Hematopoietic multipotent progenitor cell treated with erythropoietin and hydrocortisone succinate and interleukin-3 and kit ligand, for 8 days (in vitro differentiated cells): ENCODE results near the gene NOXA1.
A peak's percentile ranks its signal among the peaks of the same experiment; 100 is the strongest.

Source experiments
- DNase-seq: peaks from one replicate; pipeline ENCODE4 v3.0.0-alpha.2; 2015

NOXA1 gene

GRCh38 chr9:137455359-137455991, 32.3 kb downstream of the NOXA1 start:
- no peak for DNase-seq

DNA sequence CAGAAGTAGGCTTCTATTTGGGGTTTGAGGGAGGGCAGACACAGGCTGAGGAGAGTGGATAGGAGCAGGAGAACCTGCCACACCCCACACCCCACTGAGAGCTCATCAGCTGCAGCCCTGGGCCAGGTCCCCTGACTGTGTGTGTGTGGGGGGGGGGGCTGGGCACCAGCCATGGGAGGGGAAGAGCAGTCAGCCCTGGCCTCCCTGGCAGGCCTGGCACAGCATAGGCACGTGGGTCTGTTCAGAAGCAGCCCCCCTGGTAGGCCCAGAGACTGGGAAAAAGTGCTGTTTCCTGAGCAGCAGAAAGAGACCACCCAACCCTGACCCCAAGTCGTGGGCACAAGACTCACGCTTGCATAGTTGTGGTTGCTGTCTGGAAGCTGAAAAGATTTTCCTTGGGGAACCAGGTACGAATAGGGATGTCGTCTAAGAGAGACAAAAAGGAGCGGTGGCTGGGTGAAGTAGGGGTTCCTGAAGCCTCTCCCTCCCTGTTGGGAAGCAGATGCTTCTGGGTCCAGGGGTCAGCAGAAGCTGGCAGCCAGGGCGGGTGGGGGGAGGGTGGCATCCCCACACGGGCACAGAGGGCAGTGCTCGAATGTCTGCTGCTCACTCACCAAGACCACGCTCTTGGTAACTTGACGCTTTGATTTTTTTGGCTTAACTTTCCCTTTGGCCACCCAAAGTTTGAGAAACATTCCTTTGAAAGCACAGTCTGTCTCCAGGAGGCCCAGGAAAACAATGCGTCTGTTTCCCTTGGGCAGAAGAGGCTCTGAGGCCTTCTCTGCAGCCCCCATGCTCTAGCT, 33.1 kb downstream of the NOXA1 start:
- no peak for DNase-seq

DNA sequence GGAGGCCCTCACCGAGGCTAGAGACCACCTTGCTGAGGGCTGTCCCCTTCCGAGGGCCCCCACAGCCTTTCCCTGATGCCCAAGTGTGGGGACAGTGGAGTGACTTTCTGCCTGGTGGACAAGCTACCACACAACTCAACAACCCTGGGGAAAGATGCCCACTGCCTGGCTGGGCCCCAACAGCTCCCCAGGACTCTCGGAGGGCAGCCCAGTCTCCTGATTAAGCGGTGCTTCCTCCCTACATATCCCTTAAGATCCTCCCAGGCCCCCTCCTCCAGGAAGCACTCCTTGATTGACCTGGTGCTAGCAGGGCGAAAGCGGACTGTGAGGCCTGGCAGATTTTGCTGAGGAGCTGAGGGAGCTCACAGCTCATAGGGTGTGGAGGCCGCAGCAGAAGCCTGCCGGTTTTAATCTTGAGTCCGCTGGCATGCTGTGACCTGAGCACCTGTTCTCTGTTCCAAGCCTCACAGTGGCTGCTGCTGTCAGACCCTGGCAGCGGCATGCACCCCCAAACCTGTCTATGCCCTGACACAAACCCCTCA, 33.7 kb downstream of the NOXA1 start:
- DNase-seq, result no peak

DNA sequence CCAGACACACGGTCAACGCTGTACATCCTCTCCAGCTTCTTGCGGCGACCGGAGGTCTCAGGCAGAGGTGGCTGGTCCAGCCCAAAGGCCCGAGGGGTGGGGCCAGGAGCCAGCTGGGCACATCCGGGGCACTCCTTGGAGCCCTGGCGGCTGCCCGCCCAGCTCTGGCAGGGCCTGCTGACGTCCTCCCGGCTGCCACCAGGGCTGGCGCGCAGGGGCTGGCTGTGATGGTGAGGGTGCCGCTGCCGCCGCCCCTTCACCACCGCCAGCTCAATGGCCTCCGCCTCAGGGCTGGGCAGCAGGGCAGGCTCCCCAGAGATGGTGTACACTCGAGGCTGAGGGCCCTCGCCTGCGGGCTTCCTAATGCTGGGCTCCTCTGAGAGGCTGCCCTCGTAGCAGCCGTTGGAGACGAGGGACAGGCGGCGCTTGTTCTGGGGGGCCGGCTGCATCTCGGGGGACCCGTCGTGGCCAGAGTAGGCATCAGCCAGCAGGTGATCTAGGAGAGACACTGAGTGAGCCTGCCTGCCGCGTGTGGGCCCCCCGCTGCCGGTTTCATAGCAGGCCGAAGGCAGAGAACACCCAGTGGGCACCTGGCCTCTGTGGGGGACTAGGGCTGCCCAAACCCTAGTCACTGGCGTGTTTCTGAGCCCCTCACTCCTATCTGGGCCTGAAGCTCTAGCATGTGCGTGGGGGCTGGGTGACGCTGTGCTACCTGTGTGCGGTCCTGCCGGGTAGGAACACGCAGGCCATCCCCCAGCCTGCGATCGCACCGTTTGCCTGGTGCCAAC, 34.4 kb downstream of the NOXA1 start:
- DNase-seq, result no peak

DNA sequence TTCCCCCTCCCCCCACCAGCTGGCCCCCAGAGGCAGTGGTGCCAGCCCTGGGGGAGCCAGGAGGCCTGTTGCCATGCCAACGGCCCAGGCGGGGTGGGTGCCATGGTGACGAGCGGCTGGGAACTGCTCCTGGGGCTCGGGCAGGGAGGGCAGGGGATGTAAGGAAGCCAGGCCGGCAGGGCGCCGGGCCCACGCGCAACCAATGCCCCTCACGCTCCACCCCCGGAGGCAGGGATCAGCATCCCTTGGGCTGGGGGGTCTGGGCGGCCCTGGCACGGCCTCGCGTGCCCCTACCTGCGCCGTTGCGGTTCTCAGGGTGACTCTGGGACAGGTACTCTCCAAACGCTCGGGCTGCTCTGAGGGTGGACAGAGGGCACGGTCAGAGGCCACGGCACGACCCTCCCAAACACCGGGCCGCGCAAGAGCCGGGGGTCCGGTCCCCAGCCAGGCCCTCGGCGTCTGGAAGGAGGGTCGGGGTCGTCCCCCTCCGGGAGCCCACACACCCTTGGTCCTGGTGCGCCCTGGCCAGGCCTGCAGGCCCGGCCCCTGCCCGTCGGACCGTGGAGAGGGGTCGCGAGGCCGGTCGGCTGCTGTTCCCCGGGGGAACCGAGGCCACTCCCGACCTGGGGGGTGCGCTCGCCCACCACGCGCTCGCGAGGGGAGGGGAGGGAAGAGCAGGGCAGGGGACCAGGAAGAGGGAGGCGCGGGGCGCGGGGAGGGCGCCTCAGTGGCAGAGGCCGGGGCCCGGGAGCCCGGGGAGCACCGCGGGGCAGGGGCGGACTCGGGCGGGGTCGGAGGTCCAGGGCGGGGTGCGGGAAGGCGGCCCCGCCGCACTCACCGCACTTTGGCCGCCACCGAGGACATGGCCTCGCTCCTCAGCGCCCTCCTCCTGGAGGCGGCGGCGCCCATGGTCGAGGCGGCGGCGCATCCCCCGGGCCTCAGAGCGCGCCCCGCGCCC, 35.3 kb downstream of the NOXA1 start:
- no peak for DNase-seq

GRCh38 chr9:137459152-137459600, 36.0 kb downstream of the NOXA1 start, which contains the start of gene NSMF:
Gene NSMF (minus strand): TSS chr9:137459334. CDS start chr9:137459102, 232 bp downstream.
- DNase-seq, result peak; percentile 86

DNA sequence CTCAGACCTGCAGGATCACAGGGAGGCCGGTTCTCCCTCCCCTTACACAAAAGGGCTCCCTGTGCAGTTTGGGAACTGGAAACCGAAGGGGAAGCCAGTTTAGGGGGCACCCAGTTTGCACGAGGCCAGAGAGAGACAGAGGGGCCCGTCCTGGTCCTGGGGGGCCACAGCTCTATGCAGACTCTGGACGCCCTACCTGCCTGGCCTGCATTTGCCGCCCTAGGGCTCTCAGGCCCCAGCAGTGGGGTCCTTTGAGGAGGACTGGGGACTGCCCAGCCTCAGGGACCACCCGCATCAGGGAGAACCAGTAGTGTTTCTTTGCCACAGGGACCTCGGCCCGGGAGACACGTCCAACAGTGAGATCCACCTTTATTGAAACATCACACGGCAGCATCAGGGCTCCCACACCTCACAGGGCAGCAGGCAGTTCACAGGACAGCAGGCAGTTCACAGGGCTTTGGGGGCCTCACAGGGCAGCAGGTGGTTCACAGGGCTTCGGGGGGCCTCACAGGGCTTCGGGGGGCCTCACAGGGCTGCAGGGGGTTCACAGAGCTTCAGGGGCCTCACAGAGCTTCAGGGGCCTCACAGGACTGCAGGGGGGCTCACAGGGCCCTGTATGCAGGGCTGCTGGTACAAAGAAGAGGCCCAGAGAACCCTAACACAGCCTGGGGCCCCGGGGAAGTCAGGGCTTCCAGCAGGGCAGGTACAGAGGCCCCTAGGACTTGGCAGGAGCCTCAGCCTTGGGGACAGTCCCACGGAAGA, 36.6 kb downstream of the NOXA1 start:
- DNase-seq, result no peak

- DNase-seq, result no peak
Observed at GRCh38 chr9:137460363-137461315, 37.4 kb downstream of the NOXA1 start.

DNA sequence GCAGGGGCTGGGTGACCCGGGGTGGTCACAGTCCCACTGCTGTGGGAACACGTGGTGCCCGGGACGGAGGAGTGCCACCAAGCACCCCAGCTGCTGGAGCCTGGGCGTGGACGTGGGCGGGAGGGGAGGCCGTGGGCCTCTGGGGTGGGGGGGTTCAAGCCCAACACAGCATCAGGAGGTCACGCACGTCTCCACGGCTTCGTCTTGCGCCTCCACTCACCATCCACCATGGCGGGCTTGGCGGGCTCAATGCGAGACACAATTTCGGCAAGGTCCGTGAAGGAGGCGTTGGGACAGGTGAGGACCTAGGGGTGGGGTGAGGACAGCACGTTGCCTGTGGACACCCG, 38.1 kb downstream of the NOXA1 start:
- DNase-seq, result no peak

- DNase-seq, result peak; percentile 82
Observed at GRCh38 chr9:137461663-137462395, 38.6 kb downstream of the NOXA1 start.

DNA sequence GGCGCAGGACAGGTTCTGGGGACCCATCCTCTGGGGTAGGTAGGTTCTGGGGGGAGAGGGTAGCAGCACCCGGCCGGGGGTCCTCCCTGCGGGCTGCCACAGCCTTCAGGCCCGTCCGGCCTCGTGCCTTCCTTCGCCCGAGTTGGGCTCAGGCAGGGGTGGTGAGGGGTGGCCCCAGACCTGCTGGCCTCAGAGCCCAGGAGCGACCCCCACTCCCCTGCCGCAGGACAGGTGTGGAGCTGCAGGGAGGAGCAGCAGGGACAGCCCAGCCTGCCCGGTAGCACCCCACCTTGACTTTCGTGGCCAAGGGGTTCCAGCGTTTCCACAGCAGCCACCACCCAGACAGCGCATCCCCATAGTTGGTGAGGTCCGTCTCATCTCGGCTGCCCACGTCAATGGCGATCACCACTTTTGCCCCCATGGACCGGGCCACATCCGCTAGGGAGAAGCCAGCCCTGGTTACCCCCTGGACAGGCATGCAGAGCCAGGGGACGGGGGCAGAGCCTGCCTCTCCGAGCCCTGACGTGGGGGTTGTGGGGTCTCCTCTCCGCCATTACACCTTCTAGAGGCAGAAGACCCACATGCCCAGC, 39.3 kb downstream of the NOXA1 start:
- DNase-seq, result no peak

DNA sequence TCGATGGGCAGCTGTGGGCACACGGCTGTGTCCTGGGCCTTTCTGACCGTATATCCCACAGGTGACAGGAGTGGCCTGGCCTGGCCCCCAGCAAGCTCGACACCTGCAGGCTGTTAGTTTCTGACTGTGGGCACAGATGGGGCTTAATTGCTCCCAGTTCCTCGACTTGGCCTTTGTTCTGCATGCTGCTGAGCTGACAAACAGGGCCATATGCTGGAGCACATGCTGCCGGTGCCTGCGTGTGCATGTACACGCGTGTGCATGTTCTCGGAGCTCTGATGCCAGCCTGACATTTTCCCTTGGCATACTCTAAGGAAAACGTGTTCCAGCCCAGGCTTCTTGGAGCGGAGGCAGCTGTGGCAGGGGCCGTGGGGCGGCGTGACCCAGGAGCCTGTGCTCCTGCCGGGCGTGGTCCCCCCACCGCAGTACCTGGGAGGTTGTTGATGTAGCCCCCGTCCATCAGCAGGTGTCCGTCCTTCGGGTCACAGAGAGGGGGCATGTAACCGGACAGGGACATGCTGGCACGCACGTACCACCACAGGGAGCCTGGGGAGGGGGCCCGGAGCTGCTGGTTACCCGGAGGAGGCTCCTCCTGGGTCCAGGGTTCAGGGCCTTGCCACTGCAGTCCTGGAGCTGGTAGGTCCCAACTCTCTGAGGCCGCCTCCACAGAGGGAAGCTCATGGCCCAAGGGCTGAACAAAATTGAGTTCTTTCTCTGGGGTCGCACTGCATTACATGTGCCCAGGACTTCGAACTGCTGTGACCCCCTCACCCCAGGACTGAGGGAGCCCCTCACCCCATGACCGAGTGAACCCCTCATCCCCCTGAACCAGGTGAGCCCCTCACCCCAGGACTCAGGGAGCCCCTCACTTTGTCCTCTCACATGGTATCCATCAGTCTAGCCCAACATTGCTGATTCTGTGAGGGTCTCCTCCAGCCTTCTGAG, 40.1 kb downstream of the NOXA1 start:
- DNase-seq, result no peak

GRCh38 chr9:137463931-137464290, 40.7 kb downstream of the NOXA1 start:
- no peak for DNase-seq

DNA sequence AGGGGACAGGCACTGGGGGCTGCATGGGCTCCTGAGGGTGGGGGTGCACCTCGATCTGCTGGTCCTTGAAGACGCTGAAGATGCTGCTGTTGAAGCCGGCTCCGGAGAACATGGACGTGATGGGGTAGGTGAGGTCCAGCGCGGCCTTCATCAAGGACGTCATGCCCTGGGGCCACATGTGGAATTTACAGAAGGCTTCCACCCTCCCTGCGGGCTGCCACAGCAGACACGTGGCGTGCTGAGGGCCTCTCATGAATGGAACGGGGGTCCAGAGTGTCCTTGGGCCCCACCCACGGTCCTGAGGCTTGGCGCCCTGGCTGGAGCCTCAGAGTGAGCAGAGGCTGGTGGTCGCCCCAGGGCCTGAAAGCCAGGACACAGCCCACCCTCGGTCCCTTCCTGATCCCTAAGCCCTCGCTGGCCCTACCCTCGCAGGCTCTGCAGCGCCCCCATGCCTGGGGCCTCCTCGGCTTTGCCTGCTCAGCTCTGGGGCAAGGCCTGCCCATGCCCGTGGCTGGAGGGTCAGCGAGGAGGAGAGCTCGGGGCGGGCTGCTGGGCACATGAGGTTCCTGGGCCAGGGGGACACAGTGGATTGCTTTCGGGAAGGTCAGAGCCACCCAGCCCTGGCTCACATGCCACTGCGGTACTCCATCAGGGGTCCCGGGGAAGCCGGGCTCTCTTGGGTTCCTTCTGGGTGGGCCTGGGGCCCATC, 41.3 kb downstream of the NOXA1 start:
- DNase-seq, result no peak

DNA sequence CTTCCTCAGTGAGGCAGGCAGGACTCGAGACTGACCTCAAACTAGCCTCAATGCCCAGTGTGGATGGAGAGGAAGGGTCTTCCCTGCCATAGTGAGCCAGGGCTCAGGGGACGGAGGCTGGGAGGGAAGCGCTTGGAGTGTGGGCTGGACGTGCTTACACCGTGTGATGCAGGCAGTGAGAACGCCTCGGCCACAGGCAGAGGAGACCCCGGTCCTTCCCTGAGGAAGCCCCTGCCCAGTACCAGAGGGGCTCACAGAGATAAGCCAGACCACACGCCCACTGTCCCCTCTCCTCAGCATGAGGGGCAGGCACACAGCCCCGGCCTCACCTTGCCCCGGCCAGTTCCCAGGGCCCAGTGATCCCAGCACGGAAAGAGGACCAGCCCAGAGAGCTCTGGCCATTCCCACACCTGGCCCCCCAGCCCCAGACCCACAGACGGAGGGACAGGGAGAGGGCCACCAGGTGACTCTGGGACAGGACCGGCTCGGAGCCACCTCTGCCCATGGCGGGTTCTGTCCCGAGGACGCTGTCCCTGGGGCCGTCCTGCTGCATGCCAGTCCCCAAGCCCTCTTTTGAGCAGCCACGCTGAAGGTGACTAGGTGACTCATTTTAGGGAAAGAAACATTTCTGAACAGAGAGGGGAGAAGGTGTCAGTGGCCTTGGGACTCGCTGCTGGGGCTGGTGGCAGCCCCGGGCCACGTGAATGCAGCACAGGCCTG, 42.0 kb downstream of the NOXA1 start:
- DNase-seq, result no peak

GRCh38 chr9:137465720-137466388, 42.7 kb downstream of the NOXA1 start:
- DNase-seq, result no peak
